Karpas-422 (cell line): ENCODE measurements around the gene VCPKMT. TPM values are rescaled to one million over a fixed set of nuclear protein-coding genes. Genes with fewer than 3 reads are reported as not detected.

Source experiments
- DNase-seq: peaks from one replicate; pipeline ENCODE4 v3.0.0-alpha.2; 2015
- H2AFZ ChIP-seq: fragments of 200-600 bp; sonication (generic); 2 replicates; pipeline ENCODE4 v1.6.1; 2014; ENCODE audit warnings: antibody characterized with exemption, low read length, mixed read lengths
- H3K27ac ChIP-seq: fragments of 200-600 bp; sonication (generic); 2 replicates; pipeline ENCODE4 v1.5.1; 2014; ENCODE audit warnings: mild to moderate bottlenecking, low read length, moderate library complexity
- H3K27me3 ChIP-seq: fragments of 200-600 bp; sonication (generic); 2 replicates; pipeline ENCODE4 v1.6.1; 2014; ENCODE audit warnings: low read length, mixed read lengths
- H3K36me3 ChIP-seq: fragments of 200-600 bp; sonication (generic); 2 replicates; pipeline ENCODE4 v1.6.1; 2014; ENCODE audit warnings: low read length, mixed read lengths; ENCODE audit not compliant: insufficient read depth
- H3K4me1 ChIP-seq: fragments of 200-600 bp; sonication (generic); 2 replicates; pipeline ENCODE4 v1.6.1; 2014; ENCODE audit warnings: mild to moderate bottlenecking, low read length, mixed read lengths
- H3K4me2 ChIP-seq: fragments of 200-600 bp; sonication (generic); 2 replicates; pipeline ENCODE4 v1.6.1; 2014; ENCODE audit warnings: low read length, low read depth, mild to moderate bottlenecking; ENCODE audit not compliant: poor library complexity, severe bottlenecking
- H3K4me3 ChIP-seq: fragments of 200-600 bp; sonication (generic); 2 replicates; pipeline ENCODE4 v1.5.1; 2014; ENCODE audit warnings: mild to moderate bottlenecking, antibody characterized with exemption, low read length, mixed read lengths
- H3K79me2 ChIP-seq: fragments of 200-600 bp; sonication (generic); 2 replicates; pipeline ENCODE4 v1.6.1; 2014; ENCODE audit warnings: mild to moderate bottlenecking, low read length, mixed read lengths
- H3K9ac ChIP-seq: fragments of 200-600 bp; sonication (generic); 2 replicates; pipeline ENCODE4 v1.6.0; 2014; ENCODE audit warnings: low read length
- H3K9me2 ChIP-seq: fragments of 200-600 bp; sonication (generic), shearing (Covaris generic); replicated peaks from 2 replicates; pipeline ENCODE4 v1.6.0; 2014; ENCODE audit warnings: mild to moderate bottlenecking, low read length, moderate library complexity; ENCODE audit not compliant: insufficient read depth
- H3K9me3 ChIP-seq: fragments of 300-700, 200-600 bp; sonication (generic); 2 replicates; pipeline ENCODE4 v1.6.1; 2014; ENCODE audit warnings: low read length, mixed read lengths
- H4K20me1 ChIP-seq: fragments of 200-600 bp; sonication (generic); 2 replicates; pipeline ENCODE4 v1.6.1; 2014; ENCODE audit warnings: mild to moderate bottlenecking, antibody characterized with exemption, low read length, low read depth; ENCODE audit not compliant: insufficient read depth
- total RNA-seq: library from RNA; depleted of rRNA; stranded (reverse); fragments of >200 nt; shearing (Covaris generic); gene quantifications from 2 replicates; pipeline ENCODE4 v1.2.3, GENCODE V29; 2014; ENCODE audit warnings: low replicate concordance

Gene VCPKMT
- total RNA-seq, 1 experiment from 2014 or later = 25.6 TPM

GRCh38 chr14:50089208-50089607, 27.2 kb downstream of the VCPKMT start:
- Histone ChIP-seq H3K4me2 (no peak overlapping the region), H3K79me2 (no peaks in the 10 kb centered on the region), H3K9me2 (no peaks in the 10 kb centered on the region), H3K27me3 (no peaks in the 10 kb centered on the region), H3K9ac (no peak overlapping the region), H3K36me3 (no peaks in the 10 kb centered on the region), H3K9me3 (no peaks in the 10 kb centered on the region), H2AFZ (no peak overlapping the region), H4K20me1 (no peaks in the 10 kb centered on the region), H3K4me1 (peaks cover 31% of the 10 kb centered on the region), H3K4me3 (no peak overlapping the region), H3K27ac (no peak overlapping the region)
- DNase-seq = no peak

DNA sequence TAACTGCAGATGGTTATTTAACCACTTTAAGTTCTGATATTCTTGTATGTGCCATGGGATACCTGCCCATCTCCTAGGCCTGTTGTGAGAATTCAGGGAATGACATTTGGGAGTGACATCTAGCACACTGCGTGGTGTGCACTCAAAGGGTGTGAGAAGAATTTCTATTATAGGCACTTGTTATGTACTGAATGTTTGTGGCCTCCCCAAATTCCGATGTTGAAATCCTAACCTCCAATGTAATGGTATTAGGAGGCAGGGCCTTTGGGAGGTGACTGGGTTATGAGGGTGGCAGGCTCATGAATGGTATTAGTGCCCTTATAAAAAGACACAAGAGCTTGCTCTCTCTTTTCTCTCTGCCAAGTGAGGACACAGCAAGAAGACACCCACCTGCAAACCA, 27.6 kb downstream of the VCPKMT start:
- no peaks in the 10 kb centered on the region for H3K9me3 ChIP-seq
- no peaks in the 10 kb centered on the region for H3K79me2 ChIP-seq
- no peak overlapping the region for H3K27ac ChIP-seq
- H3K27me3 ChIP-seq = no peaks in the 10 kb centered on the region
- no peak overlapping the region for H2AFZ ChIP-seq
- peaks cover 36% of the 10 kb centered on the region for H3K4me1 ChIP-seq
- no peaks in the 10 kb centered on the region for H4K20me1 ChIP-seq
- H3K9ac ChIP-seq = no peak overlapping the region
- no peaks in the 10 kb centered on the region for H3K9me2 ChIP-seq
- no peak for DNase-seq
- no peak overlapping the region for H3K4me3 ChIP-seq
- no peak overlapping the region for H3K4me2 ChIP-seq
- no peaks in the 10 kb centered on the region for H3K36me3 ChIP-seq

DNA sequence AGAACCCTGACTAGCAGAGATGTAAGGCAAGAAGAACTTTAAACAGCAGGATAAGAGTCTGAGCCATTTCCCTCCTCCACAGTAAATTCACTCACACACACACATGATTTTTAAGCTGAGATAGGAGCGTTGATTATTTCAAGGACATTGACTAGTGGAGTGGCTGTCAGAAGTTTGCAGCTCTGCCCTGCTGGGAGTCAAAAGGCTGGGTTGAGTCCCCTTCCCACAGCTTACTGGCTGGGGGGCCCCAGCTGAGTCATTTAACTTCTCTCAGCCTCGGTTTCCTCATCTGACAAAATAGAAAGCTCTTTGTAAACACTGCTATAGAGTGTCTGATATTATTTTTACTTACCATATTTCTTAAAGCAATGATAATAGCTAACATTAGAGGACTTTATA, 28.3 kb downstream of the VCPKMT start:
- Histone ChIP-seq H2AFZ (no peak overlapping the region), H3K4me2 (no peak overlapping the region), H3K27me3 (no peaks in the 10 kb centered on the region), H4K20me1 (no peaks in the 10 kb centered on the region), H3K9ac (no peak overlapping the region), H3K9me2 (no peaks in the 10 kb centered on the region), H3K27ac (no peak overlapping the region), H3K36me3 (no peaks in the 10 kb centered on the region), H3K79me2 (no peaks in the 10 kb centered on the region), H3K4me3 (no peak overlapping the region), H3K9me3 (no peaks in the 10 kb centered on the region), H3K4me1 (peaks cover 38% of the 10 kb centered on the region)
- no peak for DNase-seq

DNA sequence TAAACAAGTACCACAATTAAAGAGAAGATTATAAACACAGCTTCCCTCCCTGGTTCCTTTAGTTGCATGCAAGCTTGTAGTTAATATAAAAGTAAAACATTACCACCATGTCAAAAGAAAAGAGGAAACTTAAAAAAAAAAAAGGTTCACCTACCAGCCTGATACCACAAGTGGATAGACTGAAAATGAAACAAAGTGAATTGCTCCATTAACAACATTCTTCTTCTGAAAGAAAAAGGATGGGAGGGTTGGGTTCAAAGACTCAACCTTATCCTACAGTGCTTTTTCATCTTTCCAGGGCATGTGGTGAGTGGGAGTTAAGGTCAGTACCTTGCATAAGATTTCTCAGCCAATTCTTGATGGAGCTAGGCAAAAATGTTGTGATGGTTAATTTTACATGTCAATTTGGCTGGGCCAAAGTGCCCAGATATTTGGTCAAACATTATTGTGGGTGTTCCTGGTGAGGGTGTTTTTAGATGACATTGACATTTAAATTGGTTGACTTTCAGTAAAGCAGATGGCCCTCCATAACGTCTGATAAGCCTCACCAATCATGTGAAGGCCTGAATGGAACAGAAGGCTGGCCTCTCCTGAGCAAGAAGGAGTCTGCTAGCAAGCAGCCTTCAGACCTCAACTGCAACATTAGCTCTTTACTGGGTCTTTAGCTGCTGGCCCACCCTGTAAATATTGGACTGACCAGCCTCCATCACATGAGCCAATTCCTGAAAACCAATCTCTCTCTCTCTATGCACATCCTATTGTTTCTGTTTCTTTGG, 28.8 kb downstream of the VCPKMT start:
- H3K4me3 ChIP-seq = no peak overlapping the region
- no peaks in the 10 kb centered on the region for H3K36me3 ChIP-seq
- H3K9me3 ChIP-seq = no peaks in the 10 kb centered on the region
- no peak overlapping the region for H3K4me2 ChIP-seq
- no peaks in the 10 kb centered on the region for H3K9me2 ChIP-seq
- no peaks in the 10 kb centered on the region for H4K20me1 ChIP-seq
- peak overlapping the region; percentile 4; the same call in 1 of the 2 replicates for H3K27ac ChIP-seq
- no peak overlapping the region for H2AFZ ChIP-seq
- no peak overlapping the region for H3K9ac ChIP-seq
- DNase-seq = no peak
- peaks cover 42% of the 10 kb centered on the region for H3K4me1 ChIP-seq
- no peaks in the 10 kb centered on the region for H3K27me3 ChIP-seq
- no peaks in the 10 kb centered on the region for H3K79me2 ChIP-seq

GRCh38 chr14:50086321-50086711, 30.1 kb downstream of the VCPKMT start:
- peak overlapping the region; percentile 54 for H3K4me2 ChIP-seq

DNA sequence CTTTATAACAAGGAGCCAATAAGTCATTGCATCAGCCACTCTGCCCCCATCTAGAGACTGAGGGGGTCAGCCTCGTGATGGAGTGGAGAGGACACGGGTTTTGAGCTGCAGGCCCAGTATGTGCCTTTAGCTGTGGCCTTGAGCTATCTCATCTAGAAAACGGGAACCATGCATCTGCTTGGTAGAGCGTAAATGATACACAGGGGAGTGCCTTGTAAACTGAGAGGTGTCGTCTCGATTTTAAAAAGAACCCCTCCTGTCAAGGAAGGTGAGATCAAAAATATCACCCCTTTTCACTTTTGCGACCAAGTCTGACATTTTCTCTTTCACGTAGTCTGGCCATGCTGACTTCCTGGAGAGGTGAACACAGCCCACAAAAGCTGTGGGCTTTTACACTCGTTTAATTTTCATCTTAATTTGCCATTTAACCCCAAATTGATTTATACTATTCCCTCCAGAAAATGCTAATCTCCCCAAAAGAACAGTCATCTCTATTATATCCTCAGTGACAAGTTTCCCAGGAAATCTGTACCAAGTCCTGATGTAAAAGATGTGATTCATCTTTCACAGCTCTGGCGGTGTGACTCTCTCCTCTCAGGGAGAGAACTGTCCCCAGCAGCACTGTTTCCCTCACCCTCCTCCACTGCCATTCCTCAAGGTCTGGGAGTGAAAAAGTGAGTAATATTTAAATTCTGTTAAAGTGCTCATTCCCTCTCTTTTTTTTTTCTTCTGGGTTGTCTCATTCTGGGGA, 30.6 kb downstream of the VCPKMT start:
- Histone ChIP-seq H3K9me2 (no peaks in the 10 kb centered on the region), H3K36me3 (no peaks in the 10 kb centered on the region), H3K4me3 (peak overlapping the region; percentile 8; the same call in 1 of the 2 replicates), H2AFZ (peak overlapping the region; percentile 45; the same call in 1 of the 2 replicates), H3K9me3 (no peaks in the 10 kb centered on the region), H3K27me3 (no peaks in the 10 kb centered on the region), H3K4me1 (peaks cover 42% of the 10 kb centered on the region), H3K4me2 (peak overlapping the region; percentile 54), H4K20me1 (no peaks in the 10 kb centered on the region), H3K27ac (peak overlapping the region; percentile 61), H3K9ac (peak overlapping the region; percentile 39), H3K79me2 (no peaks in the 10 kb centered on the region)
- peak; percentile 89 for DNase-seq

More at GRCh38 chr14:50086321-50086711, 30.1 kb downstream of the VCPKMT start:
- H3K4me3 ChIP-seq = no peak overlapping the region
- H3K4me1 ChIP-seq = peaks cover 42% of the 10 kb centered on the region
- H3K9me3 ChIP-seq = no peaks in the 10 kb centered on the region
- H3K9me2 ChIP-seq = no peaks in the 10 kb centered on the region
- no peak for DNase-seq
- H3K36me3 ChIP-seq = no peaks in the 10 kb centered on the region
- peak overlapping the region; percentile 61 for H3K27ac ChIP-seq
- H3K79me2 ChIP-seq = no peaks in the 10 kb centered on the region
- peak overlapping the region; percentile 39; the same call in 1 of the 2 replicates for H3K9ac ChIP-seq
- H2AFZ ChIP-seq = peak overlapping the region; percentile 45; the same call in 1 of the 2 replicates
- no peaks in the 10 kb centered on the region for H4K20me1 ChIP-seq
- H3K27me3 ChIP-seq = no peaks in the 10 kb centered on the region

- Histone ChIP-seq H3K4me3 (no peak overlapping the region), H3K4me2 (peak overlapping the region; percentile 54), H3K27ac (no peak overlapping the region; the same call in 1 of the 2 replicates)
Observed at GRCh38 chr14:50084666-50085065, 31.7 kb downstream of the VCPKMT start.

More at GRCh38 chr14:50084666-50085065, 31.7 kb downstream of the VCPKMT start:
- Histone ChIP-seq H4K20me1 (no peaks in the 10 kb centered on the region), H3K79me2 (no peaks in the 10 kb centered on the region), H3K4me1 (peaks cover 42% of the 10 kb centered on the region), H3K27me3 (no peaks in the 10 kb centered on the region), H2AFZ (no peak overlapping the region), H3K36me3 (no peaks in the 10 kb centered on the region), H3K9me3 (no peaks in the 10 kb centered on the region), H3K9ac (no peak overlapping the region), H3K9me2 (no peaks in the 10 kb centered on the region)
- DNase-seq = no peak
